Measurements from ENCODE around the gene BHLHE40.
"Not testable (repeated sequence)": the region's sequence is repeated elsewhere in the genome, so short reads cannot be mapped to it uniquely, and the experiment has no call there.

- not testable (repeated sequence) for TF ChIP-seq EZH2 (IDR thresholded peaks at IDR 0.05; ENCODE audit: borderline replicate concordance, low read depth, low read length, severe bottlenecking); MYC (IDR thresholded peaks at IDR 0.05; ENCODE audit: low read depth, low read length); POLR2AphosphoS5 (IDR thresholded peaks at IDR 0.05; ENCODE audit: insufficient read depth, low read depth, low read length)
These were observed 11.6 kb upstream of the BHLHE40 start for GRCh38 chr3:4967683-4968082.
